HCT116 (cell line): ENCODE measurements around the gene LMOD1. TPM values are rescaled to one million over a fixed set of nuclear protein-coding genes. Genes with fewer than 3 reads are reported as not detected.

Experiments
- ATAC-seq: fragments of 200-7000 bp; cut with Tn5 transposase; 2 replicates; pipeline ENCODE4 v1.9.1; 2020; ENCODE audit warnings: mild to moderate bottlenecking, moderate library complexity
- BruUV-seq: library from RNA; stranded (reverse); fragments of 400-500 nt; replicated peaks from 2 replicates; lab custom pipeline; 2021; lab: Mats Ljungman, UMichigan
- CTCF ChIA-PET: fragments of 300-600 bp; sonication (Branson Sonifier 250); formaldehyde crosslinking; loops from one replicate; lab custom pipeline; 2021; ENCODE audit warnings: antibody characterized with exemption; lab: Charles Lee
- POLR2A ChIA-PET: fragments of 300-600, 350-600 bp; sonication (Branson Sonifier 250); formaldehyde crosslinking; loops from one replicate; lab custom pipeline; 2021; ENCODE audit warnings: antibody characterized with exemption; lab: Charles Lee
- RAD21 ChIA-PET, 2 experiments: fragments of 300-600 bp; sonication (Branson Sonifier 250); formaldehyde crosslinking; loops; one replicate each; lab custom pipeline; 2023; ENCODE audit warnings: low total read pairs in 2 of 2; ENCODE audit not compliant: uncharacterized antibody in 2 of 2, unreplicated experiment in 2 of 2, low non-redundant PET in 1 of 2; lab: Charles Lee
- DNase-seq: peaks from one replicate; pipeline ENCODE4 v3.0.0-alpha.2; 2010; ENCODE audit warnings: low read depth, low spot score
- H2AFZ ChIP-seq: fragments of 200-600 bp; shearing (Covaris generic), sonication (generic); 2 replicates; pipeline ENCODE4 v1.6.1; 2017; ENCODE audit warnings: low read depth, mixed run types, mixed read lengths, antibody characterized with exemption, low read length; ENCODE audit not compliant: poor library complexity, severe bottlenecking
- H3K27ac ChIP-seq: 2 replicates; pipeline ENCODE4 v1.5.1; 2012; ENCODE audit warnings: low read depth, low read length
- H3K27me3 ChIP-seq: fragments of 200-600 bp; sonication (generic); 2 replicates; pipeline ENCODE4 v1.6.1; 2016; ENCODE audit warnings: mixed run types, low read length, mixed read lengths; ENCODE audit not compliant: insufficient read depth
- H3K36me3 ChIP-seq, 2 experiments: fragments of 200-500 bp in 1 of 2; fragments of 200-600 bp in 1 of 2; sonication (Bioruptor generic) in 1 of 2; sonication (generic) in 1 of 2; 2 replicates each; pipeline versions ENCODE4 v1.5.1 to v1.6.1; 2014 to 2016; ENCODE audit warnings: low read length in 2 of 2, inconsistent platforms in 1 of 2, mixed read lengths in 1 of 2, mixed run types in 1 of 2; ENCODE audit not compliant: insufficient read depth in 2 of 2, control insufficient read depth in 1 of 2
- H3K4me1 ChIP-seq, 2 experiments: fragments of 200-600 bp in 1 of 2; sonication (generic) in 1 of 2; 2 replicates each; pipeline versions ENCODE4 v1.5.1 to v1.6.1; 2012 to 2017; ENCODE audit warnings: low read length in 2 of 2, inconsistent platforms in 1 of 2, mild to moderate bottlenecking in 1 of 2, mixed read lengths in 1 of 2, mixed run types in 1 of 2, moderate library complexity in 1 of 2; ENCODE audit not compliant: insufficient read depth in 2 of 2, control insufficient read depth in 1 of 2
- H3K4me2 ChIP-seq: fragments of 200-600 bp; sonication (generic); 2 replicates; pipeline ENCODE4 v1.6.1; 2017; ENCODE audit warnings: mixed run types, low read length, mixed read lengths
- H3K4me3 ChIP-seq, 2 experiments: fragments of 200-600 bp in 1 of 2; sonication (generic) in 1 of 2; replicated peaks in 1 of 2; 2 replicates each; pipeline ENCODE4 v1.5.1; 2011 to 2016; ENCODE audit warnings: low read length in 2 of 2, control low read depth in 1 of 2, low read depth in 1 of 2, mild to moderate bottlenecking in 1 of 2, mixed read lengths in 1 of 2, mixed run types in 1 of 2
- H3K79me2 ChIP-seq: fragments of 200-600 bp; sonication (generic); 2 replicates; pipeline ENCODE4 v1.6.1; 2017; ENCODE audit warnings: mild to moderate bottlenecking, mixed run types, low read length, moderate library complexity, mixed read lengths; ENCODE audit not compliant: insufficient read depth
- H3K9ac ChIP-seq: fragments of 200-600 bp; sonication (generic); 2 replicates; pipeline ENCODE4 v1.6.1; 2016; ENCODE audit warnings: low read length, mixed read lengths
- H3K9me2 ChIP-seq: fragments of 200-600 bp; sonication (generic), shearing (Covaris generic); 2 replicates; pipeline ENCODE4 v1.6.1; 2017; ENCODE audit warnings: mixed run types, mild to moderate bottlenecking, moderate library complexity; ENCODE audit not compliant: insufficient read depth
- H3K9me3 ChIP-seq, 2 experiments: fragments of 200-500 bp in 1 of 2; fragments of 200-600 bp in 1 of 2; sonication (Bioruptor generic) in 1 of 2; sonication (generic) in 1 of 2; 2 replicates each; pipeline ENCODE4 v1.6.1; 2014 to 2017; ENCODE audit warnings: low read length in 2 of 2, mixed read lengths in 2 of 2, inconsistent platforms in 1 of 2, low read depth in 1 of 2, mild to moderate bottlenecking in 1 of 2, mixed run types in 1 of 2, moderate library complexity in 1 of 2; ENCODE audit not compliant: control insufficient read depth in 1 of 2, insufficient read depth in 1 of 2
- H4K20me1 ChIP-seq: fragments of 200-600 bp; sonication (generic), shearing (Covaris generic); 2 replicates; pipeline ENCODE4 v1.6.1; 2017; ENCODE audit warnings: mixed run types, mild to moderate bottlenecking, moderate library complexity; ENCODE audit not compliant: insufficient read depth
- ATF3 ChIP-seq: IDR thresholded peaks from 2 replicates; pipeline ENCODE4 v1.6.1; 2012
- CBX3 ChIP-seq: IDR thresholded peaks from 2 replicates; pipeline ENCODE4 v1.6.1; 2012; ENCODE audit warnings: low read depth
- CEBPB ChIP-seq: IDR thresholded peaks from 2 replicates; pipeline ENCODE4 v1.6.1; 2012; ENCODE audit warnings: low read depth
- EGR1 ChIP-seq: IDR thresholded peaks from 2 replicates; pipeline ENCODE4 v1.6.1; 2012; ENCODE audit warnings: low read depth
- EZH2 ChIP-seq: fragments of 200-600 bp; sonication (generic); IDR thresholded peaks from 2 replicates; pipeline ENCODE4 v1.6.1; 2017; ENCODE audit warnings: antibody characterized with exemption, mixed run types
- FOSL1 ChIP-seq: IDR thresholded peaks from 2 replicates; pipeline ENCODE4 v1.6.1; 2012; ENCODE audit warnings: low read depth
- JUND ChIP-seq: IDR thresholded peaks from 2 replicates; pipeline ENCODE4 v1.6.1; 2012
- POLR2A ChIP-seq: IDR thresholded peaks from 2 replicates; pipeline ENCODE4 v1.7.0; 2011; ENCODE audit warnings: borderline replicate concordance; ENCODE audit not compliant: insufficient read depth, insufficient read length; ENCODE audit errors: extremely low read depth
- POLR2AphosphoS5 ChIP-seq: IDR thresholded peaks from 2 replicates; pipeline ENCODE4 v1.6.1; 2011; ENCODE audit warnings: mild to moderate bottlenecking, low read depth, low read length, moderate library complexity
- RAD21 ChIP-seq: IDR thresholded peaks from 2 replicates; pipeline ENCODE4 v1.6.1; 2012; ENCODE audit warnings: low read depth, mild to moderate bottlenecking
- REST ChIP-seq: IDR thresholded peaks from 2 replicates; pipeline ENCODE4 v1.6.1; 2012; ENCODE audit warnings: low read depth
- SIN3A ChIP-seq: IDR thresholded peaks from 2 replicates; pipeline ENCODE4 v1.6.1; 2012; ENCODE audit warnings: low read depth
- SP1 ChIP-seq: IDR thresholded peaks from 2 replicates; pipeline ENCODE4 v1.6.1; 2012; ENCODE audit warnings: low read depth
- SRF ChIP-seq: IDR thresholded peaks from 2 replicates; pipeline ENCODE4 v1.6.1; 2012; ENCODE audit warnings: low read depth
- TCF7L2 ChIP-seq: IDR thresholded peaks from 2 replicates; pipeline ENCODE4 v1.7.0; 2011; ENCODE audit warnings: borderline replicate concordance, inconsistent platforms; ENCODE audit not compliant: insufficient read depth, insufficient read length; ENCODE audit errors: extremely low read depth
- YY1 ChIP-seq: IDR thresholded peaks from 2 replicates; pipeline ENCODE4 v1.6.1; 2011; ENCODE audit warnings: low read length, low read depth, moderate library complexity, mild to moderate bottlenecking; ENCODE audit not compliant: insufficient replicate concordance; ENCODE audit errors: extremely low read depth
- ZBTB33 ChIP-seq: IDR thresholded peaks from 2 replicates; pipeline ENCODE4 v1.6.1; 2011; ENCODE audit warnings: mild to moderate bottlenecking, low read length, moderate library complexity; ENCODE audit not compliant: insufficient replicate concordance; ENCODE audit errors: extremely low read depth
- ZFX ChIP-seq: fragments of 450-650 bp; IDR thresholded peaks from 2 replicates; pipeline ENCODE4 v1.6.1; 2017
- intact Hi-C: fragments of 100-400 bp; cut with micrococcal nuclease; formaldehyde crosslinking; loops from 2 replicates; pipeline ENCODE4 v1.10.0; 2022
- total RNA-seq: library from RNA; stranded (reverse); gene quantifications from one replicate; pipeline ENCODE4 v1.2.1, GENCODE V29; 2021; ENCODE audit not compliant: unreplicated experiment
- TF ChIP-seq, protein P1 (sequence below), 3 experiments: fragments of 200-600 bp in 1 of 3; sonication (generic) in 1 of 3; IDR thresholded peaks in 2 of 3; conservative IDR thresholded peaks in 1 of 3; 2 replicates each; pipeline ENCODE4 v1.5.1; 2012 to 2017; ENCODE audit warnings: low read depth in 2 of 3, low read length in 2 of 3, antibody characterized with exemption in 1 of 3, borderline replicate concordance in 1 of 3, control low read depth in 1 of 3, mild to moderate bottlenecking in 1 of 3, mixed read lengths in 1 of 3, mixed run types in 1 of 3, moderate library complexity in 1 of 3; ENCODE audit not compliant: insufficient read depth in 1 of 3

Gene LMOD1
- total RNA-seq, 1 experiment from 2014 or later = 0.12 TPM

DNA sequence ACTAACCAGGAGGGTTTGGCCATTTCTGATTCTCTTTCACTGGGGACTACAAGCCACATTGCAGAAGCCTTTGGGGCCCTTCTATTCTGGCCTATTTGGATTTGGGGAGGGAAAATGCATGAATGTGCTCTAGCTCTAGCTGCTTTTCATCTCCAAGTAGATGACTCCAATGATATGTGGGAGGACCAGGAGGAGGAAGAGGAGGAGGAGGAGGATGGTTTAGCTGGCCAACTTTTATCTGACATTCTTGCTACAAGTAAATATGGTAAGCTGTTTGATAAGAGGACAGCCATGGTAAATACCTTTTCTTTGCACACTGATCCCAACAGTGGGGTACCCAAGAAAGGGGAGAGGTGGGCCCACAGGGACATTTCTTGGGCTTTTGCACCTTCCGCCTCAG lies 71.7 kb downstream of the LMOD1 start:
- ChIA-PET POLR2A (no interaction called here), CTCF (interaction anchor here (1.0 kb wide), 1 partner anchor 8 kb away, joined by 3 read pairs; no protein-coding TSS in a partner anchor), RAD21 (no interaction called here)
- Histone ChIP-seq H3K4me1 (0 out of 4 replicates have a peak, but pooled peaks cover 0 to 5% of the 10 kb centered on the region in 2 experiments), H3K27me3 (no peaks in the 10 kb centered on the region), H3K9ac (no peak overlapping the region), H2AFZ (no peak overlapping the region), H3K4me3 (no peak overlapping the region), H3K9me2 (no peaks in the 10 kb centered on the region), H4K20me1 (no peaks in the 10 kb centered on the region; the same call in 1 of the 2 replicates), H3K36me3 (peaks cover 34 to 61% of the 10 kb centered on the region in 2 experiments; a peak in 3 of 4 replicates), H3K79me2 (no peaks in the 10 kb centered on the region), H3K4me2 (no peak overlapping the region), H3K27ac (no peak overlapping the region), H3K9me3 (no peaks in the 10 kb centered on the region)
- no peak for ATAC-seq
- intact Hi-C loops = loop anchor here (5.0 kb wide), 1 partner anchor 342 kb away; no protein-coding TSS in a partner anchor
- BruUV-seq = no TSS peak
- no peak for DNase-seq
- TF ChIP-seq, protein P1, sequence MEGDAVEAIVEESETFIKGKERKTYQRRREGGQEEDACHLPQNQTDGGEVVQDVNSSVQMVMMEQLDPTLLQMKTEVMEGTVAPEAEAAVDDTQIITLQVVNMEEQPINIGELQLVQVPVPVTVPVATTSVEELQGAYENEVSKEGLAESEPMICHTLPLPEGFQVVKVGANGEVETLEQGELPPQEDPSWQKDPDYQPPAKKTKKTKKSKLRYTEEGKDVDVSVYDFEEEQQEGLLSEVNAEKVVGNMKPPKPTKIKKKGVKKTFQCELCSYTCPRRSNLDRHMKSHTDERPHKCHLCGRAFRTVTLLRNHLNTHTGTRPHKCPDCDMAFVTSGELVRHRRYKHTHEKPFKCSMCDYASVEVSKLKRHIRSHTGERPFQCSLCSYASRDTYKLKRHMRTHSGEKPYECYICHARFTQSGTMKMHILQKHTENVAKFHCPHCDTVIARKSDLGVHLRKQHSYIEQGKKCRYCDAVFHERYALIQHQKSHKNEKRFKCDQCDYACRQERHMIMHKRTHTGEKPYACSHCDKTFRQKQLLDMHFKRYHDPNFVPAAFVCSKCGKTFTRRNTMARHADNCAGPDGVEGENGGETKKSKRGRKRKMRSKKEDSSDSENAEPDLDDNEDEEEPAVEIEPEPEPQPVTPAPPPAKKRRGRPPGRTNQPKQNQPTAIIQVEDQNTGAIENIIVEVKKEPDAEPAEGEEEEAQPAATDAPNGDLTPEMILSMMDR (IDR thresholded peaks at IDR 0.05 in 2 of 3, conservative IDR thresholded peaks at IDR 0.05 in 1 of 3; ENCODE audit: borderline replicate concordance in 1 of 3, insufficient read depth in 1 of 3, low read depth in 2 of 3, low read length in 2 of 3) = no peak
- TF ChIP-seq RAD21 (no peak), ZFX (no peak), SRF (no peak), CBX3 (no peak), REST (no peak), ZBTB33 (no peak), EGR1 (no peak), YY1 (no peak), JUND (no peak), ATF3 (no peak), EZH2 (no peak), CEBPB (no peak), POLR2AphosphoS5 (no peak), FOSL1 (no peak), TCF7L2 (no peak), SIN3A (no peak), SP1 (no peak), POLR2A (no peak)
